Activated CD4-positive, alpha-beta T cell treated with anti-CD3 and anti-CD28 coated beads, Interleukin-2, amount 10 ng/mL, durations not matched to agents 24 days and 14 days (primary cell): ENCODE measurements around the gene DGKB. TPM values are rescaled to one million over a fixed set of nuclear protein-coding genes. Genes with fewer than 3 reads are reported as not detected.

Source experiments
- DNase-seq: peaks from one replicate; pipeline ENCODE4 v3.0.0; 2022
- H3K27ac Mint-ChIP-seq: one replicate; pipeline ENCODE4 v1.8.0; 2022; ENCODE audit warnings: mild to moderate bottlenecking, mixed read lengths
- H3K27me3 Mint-ChIP-seq: one replicate; pipeline ENCODE4 v1.8.0; 2022; ENCODE audit warnings: mixed read lengths
- H3K36me3 Mint-ChIP-seq: one replicate; pipeline ENCODE4 v1.8.0; 2022; ENCODE audit warnings: low read depth, mild to moderate bottlenecking, mixed read lengths
- H3K4me1 Mint-ChIP-seq: one replicate; pipeline ENCODE4 v1.8.0; 2021; ENCODE audit warnings: mixed read lengths
- H3K4me3 Mint-ChIP-seq: one replicate; pipeline ENCODE4 v1.8.0; 2022; ENCODE audit warnings: mild to moderate bottlenecking, moderate library complexity, mixed read lengths
- H3K9me3 Mint-ChIP-seq: one replicate; pipeline ENCODE4 v1.8.0; 2021; ENCODE audit warnings: mixed read lengths
- intact Hi-C: fragments of 100-400 bp; cut with micrococcal nuclease; formaldehyde crosslinking; loops from one replicate; pipeline ENCODE4 v1.15.1; 2023
- total RNA-seq: library from RNA; stranded (reverse); gene quantifications from 2 replicates; pipeline ENCODE4 v1.2.3, GENCODE V29; 2022

DGKB gene
- total RNA-seq, 1 donor from 2014 or later: not detected

DNA sequence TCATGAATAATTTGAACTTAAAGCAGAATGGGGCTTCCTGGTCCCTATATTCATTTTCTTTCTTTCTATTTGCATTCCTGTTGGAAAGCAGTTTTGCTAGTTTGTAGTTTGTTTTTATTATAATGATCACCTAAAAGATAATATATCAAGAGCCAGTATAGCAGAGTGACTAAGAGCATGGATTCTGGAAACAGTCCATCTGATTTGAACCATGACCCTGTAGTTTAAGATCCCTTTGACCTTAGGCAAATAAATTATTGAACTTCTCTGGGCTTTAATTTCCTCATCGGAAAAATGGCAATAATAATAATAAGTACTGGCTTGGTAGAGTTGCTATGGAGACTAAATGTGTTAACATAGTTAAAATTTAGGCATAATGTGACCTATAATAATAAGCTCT is 76.1 kb downstream of the DGKB start:
- intact Hi-C loops: no loop called here
- Mint-ChIP-seq H3K27me3 (no peaks in the 10 kb centered on the region), H3K9me3 (peaks cover 5% of the 10 kb centered on the region), H3K27ac (no peak overlapping the region), H3K4me3 (no peak overlapping the region), H3K4me1 (no peaks in the 10 kb centered on the region), H3K36me3 (no peaks in the 10 kb centered on the region)
- DNase-seq: no peak

GRCh38 chr7:14825912-14826311 is 76.6 kb downstream of the DGKB start:
- Mint-ChIP-seq H3K27me3 (no peaks in the 10 kb centered on the region), H3K9me3 (peaks cover 5% of the 10 kb centered on the region), H3K4me1 (no peaks in the 10 kb centered on the region), H3K36me3 (no peaks in the 10 kb centered on the region), H3K4me3 (no peak overlapping the region), H3K27ac (no peak overlapping the region)
- no peak for DNase-seq
- intact Hi-C loops: no loop called here

- H3K4me3 Mint-ChIP-seq: no peak overlapping the region
- intact Hi-C loops: no loop called here
- no peaks in the 10 kb centered on the region for H3K36me3 Mint-ChIP-seq
- peaks cover under 1% of the 10 kb centered on the region for H3K9me3 Mint-ChIP-seq
- no peaks in the 10 kb centered on the region for H3K27me3 Mint-ChIP-seq
- no peak for DNase-seq
- no peaks in the 10 kb centered on the region for H3K4me1 Mint-ChIP-seq
- H3K27ac Mint-ChIP-seq: no peak overlapping the region
These were observed 80.1 kb downstream of the DGKB start for GRCh38 chr7:14822481-14822854.

GRCh38 chr7:14821757-14822480 is 80.6 kb downstream of the DGKB start:
- H3K4me3 Mint-ChIP-seq: no peak overlapping the region
- H3K9me3 Mint-ChIP-seq: no peaks in the 10 kb centered on the region
- H3K36me3 Mint-ChIP-seq: no peaks in the 10 kb centered on the region
- intact Hi-C loops: no loop called here
- DNase-seq: no peak
- no peaks in the 10 kb centered on the region for H3K4me1 Mint-ChIP-seq
- no peaks in the 10 kb centered on the region for H3K27me3 Mint-ChIP-seq
- H3K27ac Mint-ChIP-seq: no peak overlapping the region

GRCh38 chr7:14818871-14819270 is 83.7 kb downstream of the DGKB start:
- DNase-seq: no peak
- H3K9me3 Mint-ChIP-seq: peaks cover 5% of the 10 kb centered on the region
- H3K36me3 Mint-ChIP-seq: no peaks in the 10 kb centered on the region
- intact Hi-C loops: no loop called here
- no peak overlapping the region for H3K27ac Mint-ChIP-seq
- H3K4me1 Mint-ChIP-seq: no peaks in the 10 kb centered on the region
- H3K4me3 Mint-ChIP-seq: no peak overlapping the region
- no peaks in the 10 kb centered on the region for H3K27me3 Mint-ChIP-seq

DNA sequence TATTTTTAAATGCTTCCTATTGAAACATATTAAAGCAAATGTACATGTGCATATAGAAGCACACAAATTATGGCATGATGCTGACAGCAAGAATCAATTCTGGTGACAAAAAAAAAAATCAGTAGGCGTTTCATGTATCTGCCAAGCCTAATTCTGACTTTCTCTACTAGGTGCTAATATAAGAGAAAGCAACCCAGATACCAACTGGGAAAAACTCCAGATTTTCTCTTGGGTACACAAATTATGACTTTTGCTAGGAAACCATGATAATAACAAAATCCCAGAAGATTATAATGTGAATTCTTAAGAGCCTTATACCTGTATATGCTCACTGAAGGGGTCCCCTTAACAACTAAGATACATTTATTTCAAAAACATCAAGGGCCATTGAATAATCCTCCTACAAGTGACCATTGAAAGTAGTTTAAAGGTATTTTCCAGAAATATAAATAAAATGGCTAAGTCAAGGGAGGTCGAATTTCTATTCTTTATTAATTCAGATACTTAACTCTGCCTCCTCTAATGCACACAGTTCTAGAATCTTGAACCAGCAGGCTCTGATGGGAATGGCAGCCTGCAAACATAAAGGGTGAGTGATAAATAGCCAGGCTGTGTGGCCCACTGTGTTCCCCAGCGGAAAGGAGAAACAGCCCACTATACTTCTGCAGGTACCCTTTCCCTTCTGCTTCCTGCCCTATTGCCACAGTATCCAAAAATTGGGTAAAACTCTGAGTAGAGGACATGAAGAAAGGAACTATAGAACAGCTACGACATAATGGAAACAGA is 84.5 kb downstream of the DGKB start:
- no peak overlapping the region for H3K27ac Mint-ChIP-seq
- no peak for DNase-seq
- H3K4me3 Mint-ChIP-seq: no peak overlapping the region
- peaks cover 5% of the 10 kb centered on the region for H3K9me3 Mint-ChIP-seq
- no peaks in the 10 kb centered on the region for H3K4me1 Mint-ChIP-seq
- H3K27me3 Mint-ChIP-seq: no peaks in the 10 kb centered on the region
- no peaks in the 10 kb centered on the region for H3K36me3 Mint-ChIP-seq
- intact Hi-C loops: no loop called here

DNA sequence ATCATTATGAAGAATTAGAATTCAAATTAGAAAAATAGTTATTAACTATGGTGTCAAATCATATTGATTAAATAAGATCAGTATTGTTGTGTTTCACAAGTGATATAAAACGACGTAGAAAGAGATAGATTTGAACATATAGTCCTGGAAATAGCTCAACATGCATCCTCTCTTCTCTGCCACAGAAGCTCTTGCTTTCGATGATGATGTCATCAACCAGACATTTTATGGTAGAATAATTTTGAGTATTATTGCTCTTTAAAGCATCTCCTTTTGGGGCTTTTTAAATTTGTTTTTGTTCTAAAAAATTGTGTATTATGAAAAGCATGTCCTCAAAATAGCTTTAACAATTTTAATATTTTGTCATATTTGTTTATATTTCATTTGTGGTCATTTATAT is 95.0 kb downstream of the DGKB start:
- intact Hi-C loops: no loop called here
- no peaks in the 10 kb centered on the region for H3K4me1 Mint-ChIP-seq
- no peak overlapping the region for H3K27ac Mint-ChIP-seq
- no peak for DNase-seq
- H3K4me3 Mint-ChIP-seq: no peak overlapping the region
- H3K27me3 Mint-ChIP-seq: no peaks in the 10 kb centered on the region
- no peaks in the 10 kb centered on the region for H3K9me3 Mint-ChIP-seq
- H3K36me3 Mint-ChIP-seq: no peaks in the 10 kb centered on the region

GRCh38 chr7:14806891-14807290 is 95.7 kb downstream of the DGKB start:
- no peaks in the 10 kb centered on the region for H3K36me3 Mint-ChIP-seq
- no peak overlapping the region for H3K4me3 Mint-ChIP-seq
- H3K4me1 Mint-ChIP-seq: no peaks in the 10 kb centered on the region
- DNase-seq: no peak
- intact Hi-C loops: no loop called here
- no peaks in the 10 kb centered on the region for H3K27me3 Mint-ChIP-seq
- no peaks in the 10 kb centered on the region for H3K9me3 Mint-ChIP-seq
- H3K27ac Mint-ChIP-seq: no peak overlapping the region

GRCh38 chr7:14805105-14805719 is 97.3 kb downstream of the DGKB start:
- Mint-ChIP-seq H3K27ac (no peak overlapping the region), H3K36me3 (no peaks in the 10 kb centered on the region), H3K27me3 (no peaks in the 10 kb centered on the region), H3K4me1 (no peaks in the 10 kb centered on the region), H3K9me3 (no peaks in the 10 kb centered on the region), H3K4me3 (no peak overlapping the region)
- intact Hi-C loops: no loop called here
- DNase-seq: no peak

GRCh38 chr7:14800664-14801063 is 101.9 kb downstream of the DGKB start:
- Mint-ChIP-seq H3K4me3 (no peak overlapping the region), H3K4me1 (no peaks in the 10 kb centered on the region), H3K9me3 (no peaks in the 10 kb centered on the region), H3K27me3 (no peaks in the 10 kb centered on the region), H3K27ac (no peak overlapping the region), H3K36me3 (no peaks in the 10 kb centered on the region)
- intact Hi-C loops: no loop called here
- no peak for DNase-seq

GRCh38 chr7:14793151-14793550 is 109.4 kb downstream of the DGKB start:
- intact Hi-C loops: no loop called here
- Mint-ChIP-seq H3K9me3 (no peaks in the 10 kb centered on the region), H3K27me3 (no peaks in the 10 kb centered on the region), H3K4me1 (no peaks in the 10 kb centered on the region), H3K4me3 (no peak overlapping the region), H3K27ac (no peak overlapping the region), H3K36me3 (no peaks in the 10 kb centered on the region)
- DNase-seq: no peak

GRCh38 chr7:14787551-14787950 is 115.0 kb downstream of the DGKB start:
- H3K36me3 Mint-ChIP-seq: no peaks in the 10 kb centered on the region
- H3K27me3 Mint-ChIP-seq: no peaks in the 10 kb centered on the region
- no peak for DNase-seq
- intact Hi-C loops: no loop called here
- H3K9me3 Mint-ChIP-seq: no peaks in the 10 kb centered on the region
- H3K4me1 Mint-ChIP-seq: no peaks in the 10 kb centered on the region
- H3K27ac Mint-ChIP-seq: no peak overlapping the region
- H3K4me3 Mint-ChIP-seq: no peak overlapping the region

DNA sequence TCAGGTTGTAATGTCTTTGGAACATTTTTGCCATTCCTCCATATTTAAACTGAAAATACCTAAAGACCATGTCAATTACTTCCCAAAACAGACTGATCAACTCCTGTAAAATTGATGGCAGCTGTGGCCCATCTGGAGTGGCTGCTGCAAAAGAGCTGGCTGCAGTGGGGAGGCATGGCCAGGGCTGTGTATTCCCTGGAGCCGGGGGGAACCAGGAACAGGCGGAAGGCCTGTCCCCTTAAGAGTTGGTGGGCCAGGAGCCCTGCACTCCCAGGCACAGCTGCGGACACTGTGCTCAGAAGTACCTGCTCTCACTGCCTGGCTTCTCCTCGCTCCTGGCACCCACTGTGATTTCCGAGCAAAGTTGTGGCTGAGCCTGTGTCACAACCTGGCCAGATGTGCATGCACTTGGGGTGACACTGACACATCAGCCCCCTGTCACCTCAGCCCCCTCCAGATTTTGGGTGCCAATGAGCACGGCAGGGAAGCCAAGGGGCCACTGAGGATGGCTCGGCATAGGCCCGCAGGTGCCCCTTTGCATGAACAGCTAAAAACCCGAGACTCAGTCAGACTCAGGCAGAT is 116.1 kb downstream of the DGKB start:
- Mint-ChIP-seq H3K36me3 (no peaks in the 10 kb centered on the region), H3K9me3 (no peaks in the 10 kb centered on the region), H3K4me3 (no peak overlapping the region), H3K4me1 (no peaks in the 10 kb centered on the region), H3K27me3 (no peaks in the 10 kb centered on the region), H3K27ac (no peak overlapping the region)
- intact Hi-C loops: no loop called here
- no peak for DNase-seq

DNA sequence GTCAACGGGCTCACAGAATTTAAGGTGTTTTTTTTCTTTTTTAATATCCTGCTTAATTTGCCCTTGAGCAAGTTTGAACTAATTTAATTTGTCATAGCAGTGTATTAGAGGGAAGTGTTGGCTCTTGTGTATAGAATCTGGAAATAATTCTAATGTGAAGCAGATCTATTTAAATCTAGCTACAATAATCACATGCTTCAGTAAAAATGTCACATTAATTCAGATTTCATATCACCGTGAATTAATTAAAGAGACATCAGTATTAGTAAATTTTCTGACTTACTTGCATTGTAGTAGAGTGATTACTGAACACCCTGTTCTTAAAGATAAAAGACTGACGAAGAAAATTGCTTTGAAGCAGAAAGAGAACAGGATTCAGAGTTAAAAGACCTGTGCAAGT is 124.7 kb downstream of the DGKB start:
- H3K4me1 Mint-ChIP-seq: no peaks in the 10 kb centered on the region
- no peak overlapping the region for H3K27ac Mint-ChIP-seq
- peaks cover 6% of the 10 kb centered on the region for H3K9me3 Mint-ChIP-seq
- no peak overlapping the region for H3K4me3 Mint-ChIP-seq
- DNase-seq: no peak
- intact Hi-C loops: no loop called here
- H3K36me3 Mint-ChIP-seq: no peaks in the 10 kb centered on the region
- no peaks in the 10 kb centered on the region for H3K27me3 Mint-ChIP-seq
